Activated effector memory CD4-positive, alpha-beta T cell treated with anti-CD3 and anti-CD28 coated beads, Interleukin-2, amount 50 U/mL, for 16 hours (primary cell): Measurements from ENCODE around the gene HMCN1.

Experiments
- DNase-seq: peaks from one replicate; pipeline ENCODE4 v3.0.0-alpha.2; 2020

Gene HMCN1

DNA sequence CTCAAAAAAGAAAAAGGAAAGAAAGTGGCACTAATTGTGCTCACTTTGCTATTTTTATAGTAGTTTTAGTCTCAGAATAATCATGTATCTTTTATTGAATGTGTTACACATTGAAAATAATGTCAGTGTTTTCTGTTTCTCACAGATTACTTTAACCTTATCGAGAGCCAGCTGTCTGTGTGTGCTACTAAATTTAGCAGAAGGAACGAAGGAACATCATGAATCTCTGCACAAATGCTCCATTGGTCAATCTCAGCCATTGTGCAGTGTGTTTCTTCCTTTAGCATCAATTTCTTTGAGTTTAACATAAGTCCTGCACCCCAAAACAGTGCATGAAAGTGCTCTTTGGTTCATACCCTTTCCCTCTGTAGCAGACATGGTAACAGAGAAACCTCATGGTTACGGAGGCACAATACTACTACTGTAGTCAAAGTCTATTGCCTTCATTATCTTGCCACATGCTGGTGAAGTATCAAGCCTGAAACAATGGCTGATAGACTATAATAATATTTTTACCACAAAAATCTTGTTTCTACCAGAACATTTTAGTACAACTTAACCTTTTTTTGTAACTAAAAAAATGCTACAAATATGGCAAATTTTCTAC is 310.0 kb downstream of the HMCN1 start:
- DNase-seq = no peak

DNA sequence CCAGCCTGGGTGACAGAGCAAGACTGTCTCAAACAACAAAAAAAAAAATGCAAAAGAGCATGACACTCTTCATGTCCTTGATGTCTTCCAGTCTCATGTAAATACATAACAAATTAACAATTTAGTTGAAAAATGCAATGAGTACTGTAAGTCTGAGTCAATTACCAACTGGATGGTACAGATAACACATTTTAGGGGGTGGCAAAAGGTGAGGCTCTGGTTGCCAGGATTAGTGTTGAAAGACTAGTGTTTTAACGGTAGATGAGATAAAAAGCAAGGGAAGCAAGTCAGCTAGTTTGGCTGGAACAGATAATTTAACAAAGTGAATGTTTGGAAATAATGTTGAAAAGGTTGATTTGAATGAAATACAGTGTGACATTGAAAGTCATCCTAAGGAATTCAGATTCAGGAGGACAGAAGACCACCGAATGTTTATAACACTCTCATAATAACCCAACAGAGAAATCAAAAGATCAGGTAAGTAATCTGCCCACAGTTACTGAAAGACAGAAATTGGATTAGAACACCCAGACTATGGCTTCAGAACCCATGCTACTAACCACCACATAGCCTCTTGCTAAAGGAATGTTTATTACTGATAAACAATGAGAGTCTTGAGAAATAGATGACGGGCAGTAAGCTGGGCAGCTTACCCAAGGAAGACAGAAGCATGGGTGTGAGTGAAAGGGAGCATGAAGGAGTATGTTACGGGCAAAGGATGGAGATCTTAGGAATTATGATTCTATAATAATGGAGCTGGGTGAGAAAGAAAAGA is 312.4 kb downstream of the HMCN1 start:
- DNase-seq = no peak

DNA sequence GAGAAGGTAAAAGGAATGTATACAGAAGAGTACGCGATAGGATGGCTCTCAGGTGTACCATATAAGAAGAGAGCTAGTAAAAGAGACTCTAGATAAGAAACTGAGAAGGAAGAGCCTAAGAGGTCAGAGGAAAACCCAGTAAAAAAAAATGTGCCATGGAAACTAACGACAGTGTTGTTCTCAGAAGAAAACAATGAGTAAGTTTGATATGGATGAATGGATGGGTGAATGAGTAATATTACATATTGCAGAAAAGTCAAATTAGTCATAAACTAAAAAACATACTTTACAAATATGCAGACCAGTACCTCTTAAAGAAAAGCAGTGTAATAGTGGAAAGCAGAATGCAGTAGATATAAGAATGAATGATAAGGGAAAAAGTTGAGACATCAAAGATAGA is 316.2 kb downstream of the HMCN1 start:
- no peak for DNase-seq

DNA sequence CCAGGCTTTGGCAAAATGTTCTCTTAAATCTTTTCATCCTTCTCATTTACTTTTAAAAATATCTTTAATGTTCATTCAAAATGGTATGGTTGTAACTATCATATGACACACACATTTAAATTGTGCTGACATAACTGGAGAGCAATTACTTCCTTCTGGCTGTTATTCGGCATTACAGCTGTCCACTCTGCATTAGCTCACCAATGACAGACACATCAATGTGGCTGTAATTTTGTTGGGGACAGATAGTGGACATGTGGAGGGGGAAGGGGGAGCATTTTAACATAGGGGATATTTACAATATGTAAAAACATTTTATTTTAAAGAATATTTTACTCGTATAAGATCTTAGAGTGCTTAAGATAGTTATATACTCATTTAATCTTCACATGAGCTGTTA is 319.8 kb downstream of the HMCN1 start:
- no peak for DNase-seq

DNA sequence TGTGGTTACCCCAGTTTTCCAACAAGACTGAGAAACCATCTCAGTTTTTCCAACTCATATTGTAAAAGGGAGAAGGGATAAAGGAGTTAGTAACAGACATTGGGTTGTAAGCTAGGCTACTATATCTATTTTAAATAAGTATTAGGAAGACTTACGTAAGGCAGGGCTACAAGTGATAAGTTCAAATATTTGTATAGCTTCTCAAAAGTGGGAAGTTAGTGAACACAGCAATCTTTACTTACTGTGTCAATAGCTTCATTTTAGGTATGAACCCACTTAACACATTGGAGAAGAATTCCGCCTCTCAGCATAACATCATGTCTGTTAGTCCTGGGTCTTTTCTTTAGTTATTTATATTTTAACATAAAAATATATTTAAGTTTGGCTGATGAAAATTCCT is 320.7 kb downstream of the HMCN1 start:
- no peak for DNase-seq

DNA sequence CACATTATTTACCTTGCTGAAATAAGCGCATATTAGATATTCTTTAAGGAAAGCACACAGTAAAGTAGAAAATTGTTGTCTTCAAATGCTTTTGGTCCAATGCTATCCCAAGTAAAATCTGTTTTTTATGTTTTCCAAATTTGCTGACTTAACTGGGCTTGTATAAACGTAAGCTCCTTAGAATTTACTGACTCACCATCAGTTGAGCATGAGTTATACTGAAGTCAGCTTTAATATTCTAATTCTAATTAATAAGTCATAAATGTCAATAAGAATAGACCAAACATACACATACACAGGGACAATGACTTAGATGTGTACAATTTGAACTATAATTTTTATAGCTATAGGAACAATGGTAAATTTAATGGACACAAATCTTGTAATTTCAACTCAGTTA is 321.7 kb downstream of the HMCN1 start:
- no peak for DNase-seq

DNA sequence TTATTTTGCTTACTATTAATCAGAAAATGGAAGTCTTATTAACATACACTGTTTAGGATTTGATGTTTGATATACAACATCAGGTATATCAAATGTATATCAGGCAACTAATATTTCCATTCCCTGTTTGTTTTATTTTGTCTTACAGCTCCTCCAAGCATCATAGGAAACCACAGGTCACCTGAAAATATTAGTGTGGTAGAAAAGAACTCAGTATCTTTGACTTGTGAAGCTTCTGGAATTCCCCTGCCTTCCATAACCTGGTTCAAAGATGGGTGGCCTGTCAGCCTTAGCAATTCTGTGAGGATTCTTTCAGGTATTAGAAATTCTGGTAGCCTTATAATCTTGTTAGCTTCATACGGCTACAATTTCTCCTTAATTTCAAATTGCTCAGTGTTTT is 322.9 kb downstream of the HMCN1 start:
- no peak for DNase-seq

DNA sequence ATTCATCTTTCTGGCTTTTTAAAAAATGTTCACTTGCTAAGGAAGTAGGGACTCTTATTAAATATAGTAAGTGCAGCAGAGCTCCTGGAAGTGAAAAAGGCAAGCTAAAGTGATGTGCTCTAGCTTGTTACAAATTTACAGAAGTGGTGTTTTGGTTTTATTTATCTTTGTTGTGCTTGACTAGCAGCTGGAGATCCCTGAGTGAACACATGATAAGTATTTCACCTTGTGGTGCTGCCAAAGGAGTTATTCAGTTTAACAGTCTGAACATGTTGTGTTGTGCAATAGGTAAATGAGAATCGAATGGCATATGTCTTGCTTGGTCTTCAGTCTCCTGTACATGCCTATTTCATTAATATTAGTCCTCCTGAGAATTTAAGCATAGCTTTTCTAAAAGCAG is 325.1 kb downstream of the HMCN1 start:
- no peak for DNase-seq

DNA sequence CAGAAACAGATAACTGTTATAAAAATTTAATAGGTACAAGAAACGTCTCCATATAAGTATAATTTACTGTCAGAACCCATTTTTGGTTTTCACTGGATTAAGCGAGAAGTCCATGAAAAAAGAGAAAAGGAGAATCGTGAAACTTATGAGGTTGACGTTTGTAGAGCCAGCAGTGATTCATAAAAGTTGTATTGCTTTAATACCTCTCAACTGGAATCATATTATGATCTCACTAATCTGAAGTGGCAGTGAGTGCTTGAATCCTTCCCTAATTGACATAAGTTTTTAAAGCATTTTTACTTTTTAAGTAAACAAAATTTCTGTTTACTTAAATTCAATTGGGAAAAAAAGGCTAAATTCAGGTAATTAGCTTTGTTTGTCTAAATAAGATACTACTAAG is 325.6 kb downstream of the HMCN1 start:
- DNase-seq = no peak

DNA sequence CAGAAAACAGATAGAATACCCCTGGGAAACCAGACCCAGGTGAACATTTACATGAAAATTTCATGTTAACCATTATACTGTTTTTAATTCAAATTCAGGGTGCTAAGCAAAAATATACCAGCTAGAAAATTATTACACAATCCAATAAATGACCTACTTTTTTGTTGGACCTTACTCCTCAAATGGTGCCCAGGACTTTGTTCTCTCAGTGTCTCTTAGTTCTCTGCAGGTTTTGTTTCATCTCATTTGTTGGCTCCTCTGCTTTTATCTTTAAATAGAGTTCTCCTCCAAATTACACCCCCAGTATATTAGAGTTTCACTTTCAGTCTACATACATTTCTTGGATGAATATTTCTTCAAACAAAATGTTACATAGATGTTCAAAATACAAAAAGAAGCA is 326.0 kb downstream of the HMCN1 start:
- no peak for DNase-seq

DNA sequence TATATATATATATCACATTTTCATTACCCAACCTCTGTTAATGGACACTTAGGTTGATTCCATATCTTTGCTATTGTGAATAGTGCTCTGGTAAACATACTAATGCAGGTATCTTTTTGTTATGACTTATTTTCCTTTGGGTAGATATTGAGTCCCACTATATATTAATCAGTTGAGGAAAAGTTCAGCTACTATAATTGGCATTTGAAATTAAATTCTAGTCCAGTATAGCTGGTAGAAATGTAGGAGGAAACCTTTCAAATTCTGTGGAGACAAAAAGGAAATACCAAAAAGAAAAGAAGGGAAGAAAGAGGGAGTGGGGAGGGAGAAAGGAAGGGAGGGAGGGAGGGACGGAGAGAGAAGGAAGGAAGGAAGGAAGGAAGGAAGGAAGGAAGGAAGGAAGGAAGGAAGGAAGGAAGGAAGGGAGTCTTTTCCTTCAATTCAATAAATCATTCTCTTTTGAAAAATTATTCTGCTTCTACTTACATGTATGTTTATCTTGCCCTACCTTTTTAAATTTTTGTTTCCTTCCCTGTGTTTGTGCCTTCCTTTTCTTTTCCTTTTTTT is 329.0 kb downstream of the HMCN1 start:
- DNase-seq = no peak

DNA sequence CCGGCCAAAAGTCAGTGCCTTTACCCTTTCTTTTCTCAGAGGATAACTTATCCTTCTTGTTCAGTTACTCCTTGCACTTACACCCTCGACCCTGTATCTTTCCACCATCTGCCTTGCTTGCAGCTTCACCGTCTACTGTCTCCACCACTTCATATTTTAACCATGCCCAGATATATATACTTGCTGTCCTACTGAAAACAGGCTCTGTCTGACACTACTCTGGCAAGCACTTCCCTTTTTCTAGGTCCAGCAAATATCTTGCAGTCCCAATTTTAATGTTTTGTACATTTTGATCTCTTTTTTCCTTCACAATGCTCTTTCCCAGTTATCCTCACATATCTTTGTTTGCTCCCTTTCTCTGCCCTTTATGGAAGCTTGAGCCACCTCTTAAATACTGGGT is 332.2 kb downstream of the HMCN1 start:
- no peak for DNase-seq

DNA sequence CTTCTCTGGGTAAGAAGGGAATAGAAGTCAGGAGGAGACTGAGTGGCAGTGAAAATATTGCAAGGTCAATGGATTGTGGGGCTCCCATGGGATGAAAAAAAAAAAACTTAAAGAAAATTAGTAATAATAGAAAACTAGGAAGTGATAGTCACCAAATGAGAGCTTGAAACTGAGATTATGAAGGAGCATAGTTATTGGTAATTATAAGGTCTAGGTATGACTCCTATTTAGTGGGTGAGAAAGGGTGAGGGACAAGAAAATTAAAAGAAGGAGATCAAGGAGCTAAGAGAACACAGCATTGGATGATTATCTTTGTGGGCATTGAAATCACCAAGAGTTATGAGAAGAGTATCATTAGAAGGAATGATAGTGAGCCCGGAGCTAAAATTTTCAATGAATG is 339.5 kb downstream of the HMCN1 start:
- no peak for DNase-seq

DNA sequence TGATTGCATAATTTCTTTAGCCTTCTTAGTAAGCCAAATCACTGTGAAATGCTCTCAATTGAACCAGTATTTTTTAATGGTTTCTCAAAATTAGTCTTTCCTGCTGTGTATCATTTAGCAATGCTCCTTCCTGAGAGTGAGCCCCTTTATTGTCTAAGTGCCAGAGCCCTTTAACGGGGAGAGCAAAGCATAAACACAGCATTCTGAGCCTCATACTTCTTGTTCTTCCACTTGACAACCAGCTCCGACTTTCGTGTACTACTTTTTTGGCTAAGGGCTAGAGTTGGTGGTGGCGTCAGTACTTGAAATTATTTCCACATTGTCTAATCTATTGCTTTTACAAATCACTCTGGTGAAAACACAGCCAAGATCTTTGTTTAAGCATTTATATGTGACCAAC is 341.8 kb downstream of the HMCN1 start:
- DNase-seq = no peak

DNA sequence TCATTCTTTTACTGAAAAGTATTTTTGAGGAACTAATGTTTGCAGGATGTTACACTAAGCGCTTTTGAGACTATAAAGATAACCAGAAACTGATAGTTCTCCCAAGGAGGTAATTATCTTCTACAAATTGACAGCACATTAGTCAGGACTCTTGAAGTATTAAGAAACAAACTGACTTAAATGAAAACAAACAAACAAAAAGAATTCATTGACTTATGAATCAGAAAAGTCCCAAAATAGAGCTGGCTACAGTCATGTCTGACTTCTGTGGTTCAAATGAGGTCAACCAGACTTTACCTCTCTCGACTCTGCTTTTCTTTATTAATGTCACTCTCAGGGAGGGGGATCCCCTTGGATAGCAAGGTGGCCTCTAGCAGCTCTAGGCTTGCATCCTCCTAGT is 344.1 kb downstream of the HMCN1 start:
- DNase-seq = no peak

DNA sequence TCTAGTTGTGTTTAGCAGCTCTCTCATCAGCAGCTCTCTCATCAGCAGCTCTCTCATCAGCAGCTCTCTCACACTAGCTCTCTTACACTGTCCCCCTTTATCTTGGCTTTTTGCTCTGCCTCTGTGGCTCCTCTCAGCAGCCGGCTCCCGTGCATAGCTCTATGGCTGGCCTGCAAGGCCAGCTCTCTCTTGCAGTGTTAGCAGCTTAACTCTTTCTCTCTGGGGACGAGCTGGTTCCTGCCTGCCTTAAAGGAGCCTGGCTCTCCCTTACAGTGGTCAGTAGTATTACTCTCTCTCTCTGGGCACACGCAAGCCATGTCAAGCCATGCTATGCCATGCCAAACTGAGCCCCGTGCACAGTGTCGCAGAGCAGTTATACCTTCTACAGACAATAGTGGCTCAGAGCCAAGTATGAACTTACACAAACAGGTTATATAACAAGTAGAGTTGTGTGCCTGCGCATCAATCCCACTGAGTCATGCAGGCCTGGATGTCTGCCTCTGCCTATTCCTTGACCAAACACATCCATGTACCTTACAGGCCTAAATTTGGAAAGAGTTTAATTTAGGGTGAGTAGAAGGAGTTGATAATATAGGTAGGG is 345.0 kb downstream of the HMCN1 start:
- DNase-seq = no peak

DNA sequence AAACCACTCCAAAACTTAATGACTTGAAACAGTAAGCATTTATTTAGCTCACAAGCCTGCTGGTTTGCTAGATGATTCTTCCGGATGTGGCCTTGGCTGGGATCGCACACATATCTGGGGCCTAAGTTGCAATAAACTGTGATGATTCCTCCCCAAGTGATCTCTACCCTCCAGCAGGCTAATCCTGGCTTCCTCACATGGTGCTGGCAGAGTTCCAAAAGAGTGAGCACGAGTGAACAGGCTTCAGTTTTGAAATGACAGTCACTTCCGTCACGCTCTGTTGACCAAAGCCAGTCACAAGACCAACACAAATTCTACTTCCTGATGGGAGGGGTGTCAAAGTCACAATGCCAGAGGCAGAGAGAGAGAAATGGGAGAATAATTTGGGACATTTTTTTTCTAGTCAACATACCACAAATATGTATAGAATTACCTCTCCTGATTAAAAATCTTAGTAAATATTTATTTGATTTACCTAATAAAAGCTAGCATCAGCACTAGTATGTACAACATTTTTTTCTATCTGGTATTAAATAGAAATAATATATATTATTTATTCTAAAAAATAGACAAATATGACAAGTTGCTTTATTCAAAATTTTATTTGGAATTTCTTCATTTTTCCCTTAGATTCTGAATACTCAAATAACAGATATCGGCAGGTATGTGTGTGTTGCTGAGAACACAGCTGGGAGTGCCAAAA is 348.2 kb downstream of the HMCN1 start:
- DNase-seq = no peak

DNA sequence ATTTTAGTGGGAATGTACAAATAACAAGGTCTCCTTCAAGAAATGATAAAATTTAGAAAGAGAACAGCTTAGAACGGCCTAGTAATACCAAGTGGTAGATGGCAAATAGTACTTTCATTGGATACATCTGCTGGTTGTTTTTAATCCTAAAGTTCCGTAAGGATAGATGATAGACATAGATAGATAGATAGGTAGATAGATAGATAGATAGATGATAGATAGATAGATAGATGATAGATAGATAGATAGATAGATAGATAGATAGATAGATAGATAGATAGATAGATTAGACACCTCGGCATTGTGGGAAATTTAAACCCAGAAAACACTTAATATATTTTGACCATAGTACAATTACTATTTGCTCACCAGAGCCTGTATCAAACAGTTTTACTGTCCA is 352.4 kb downstream of the HMCN1 start:
- no peak for DNase-seq

DNA sequence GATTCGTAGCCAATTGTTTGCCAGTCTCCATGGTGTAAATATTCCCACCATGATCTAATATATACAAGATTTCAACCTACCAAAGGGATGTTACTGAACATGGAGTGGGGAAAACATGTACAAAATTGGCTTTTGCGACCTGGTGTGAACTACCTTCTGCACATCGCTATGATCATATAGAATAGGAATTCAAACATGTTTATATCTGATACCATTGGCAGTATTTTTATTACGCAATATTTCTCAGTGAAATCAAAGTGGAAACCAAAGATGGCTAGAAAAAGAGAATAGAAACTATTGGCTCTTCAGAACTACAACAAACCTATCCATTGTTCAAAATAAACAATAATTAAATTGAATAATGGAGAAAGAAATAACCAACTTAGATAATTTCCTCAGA is 355.7 kb downstream of the HMCN1 start:
- no peak for DNase-seq

DNA sequence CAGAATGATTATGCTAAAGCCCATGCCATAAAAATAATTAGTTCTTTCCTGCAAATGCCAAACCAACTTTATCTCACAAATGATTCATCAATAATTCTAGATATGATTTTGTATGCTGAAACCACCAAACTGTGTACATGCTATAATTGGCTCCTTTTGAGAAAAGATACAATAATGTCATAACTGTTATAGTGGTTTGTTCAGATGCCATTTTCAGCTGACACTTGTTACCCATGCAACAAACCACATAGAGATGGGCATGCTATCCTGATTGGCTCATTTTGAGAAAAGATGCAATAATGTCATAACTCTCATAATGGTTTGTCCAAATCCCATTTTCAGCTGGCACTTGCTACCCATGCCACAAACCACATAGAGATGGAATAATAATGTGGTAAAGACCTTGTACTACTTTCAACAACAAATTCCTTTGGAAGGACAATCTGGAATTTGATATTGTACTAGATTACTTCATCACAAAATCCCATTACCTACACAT is 357.1 kb downstream of the HMCN1 start:
- no peak for DNase-seq

DNA sequence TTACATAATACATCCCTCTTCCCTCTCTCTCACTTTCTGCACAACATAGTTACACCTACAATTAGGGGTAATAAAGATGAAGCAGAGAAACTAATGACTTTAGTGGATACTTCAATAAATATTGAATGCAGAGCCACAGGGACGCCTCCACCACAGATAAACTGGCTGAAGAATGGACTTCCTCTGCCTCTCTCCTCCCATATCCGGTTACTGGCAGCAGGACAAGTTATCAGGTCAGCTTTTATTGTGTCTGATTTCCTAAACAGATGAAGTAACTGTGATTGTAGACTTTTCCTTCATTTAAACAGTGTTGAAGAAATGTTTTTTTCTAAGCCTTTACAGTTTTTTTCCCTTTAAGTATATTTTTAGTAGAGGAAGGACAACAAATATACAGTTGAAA is 359.2 kb downstream of the HMCN1 start:
- no peak for DNase-seq

DNA sequence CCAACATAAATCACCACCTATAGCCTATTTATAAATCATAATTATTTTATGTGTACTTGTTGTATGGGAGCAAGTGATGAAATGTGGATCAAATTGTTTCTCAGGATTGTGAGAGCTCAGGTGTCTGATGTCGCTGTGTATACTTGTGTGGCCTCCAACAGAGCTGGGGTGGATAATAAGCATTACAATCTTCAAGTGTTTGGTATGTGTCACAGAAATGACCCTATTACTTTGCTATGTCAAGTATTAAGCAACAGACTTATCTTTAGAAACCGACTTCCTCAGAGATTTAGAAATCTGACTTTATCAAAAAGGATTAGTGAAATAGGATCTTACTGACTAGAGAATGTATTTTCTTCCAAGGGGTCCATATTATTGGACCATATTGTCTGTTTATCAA is 360.0 kb downstream of the HMCN1 start:
- no peak for DNase-seq

DNA sequence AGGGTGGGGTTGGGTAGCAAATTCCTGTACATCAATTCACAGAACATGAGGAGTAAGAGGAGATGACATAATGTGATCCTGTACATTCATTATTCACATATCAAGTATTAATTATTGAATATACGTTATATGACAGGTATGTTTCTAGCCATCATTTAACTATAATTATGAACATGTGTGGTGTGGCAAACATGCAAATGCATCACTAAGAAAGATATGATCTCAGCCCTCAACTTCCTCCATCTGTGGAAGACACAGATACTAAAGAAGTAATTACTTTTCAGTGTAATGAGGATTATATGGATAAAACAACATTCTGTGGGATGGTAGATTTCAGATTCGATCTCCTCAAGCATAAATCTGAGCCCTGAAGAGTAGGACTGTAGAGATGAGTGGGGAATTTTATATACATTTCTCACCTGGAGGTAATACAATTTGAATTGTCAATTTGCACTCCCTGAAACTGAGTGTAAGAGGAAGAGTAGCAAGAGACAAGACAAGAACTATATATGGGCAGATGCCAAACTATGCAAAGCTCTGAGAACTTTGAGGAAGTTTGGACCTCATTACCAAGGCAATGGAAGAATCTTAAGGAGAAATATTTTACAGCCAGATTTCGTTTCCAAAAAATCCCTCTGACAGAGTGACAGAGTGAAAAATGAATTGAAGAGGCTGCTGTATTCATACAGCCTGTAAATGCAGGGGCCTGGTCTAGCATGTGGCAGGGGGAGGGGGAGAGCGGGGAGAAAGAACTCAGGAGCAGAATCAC is 365.3 kb downstream of the HMCN1 start:
- DNase-seq = no peak
